Thoracic aorta (tissue), 2 donors: ENCODE measurements around the gene TMEM86B. TPM values are rescaled to one million over a fixed set of nuclear protein-coding genes. Genes with fewer than 3 reads are reported as not detected.
"Not testable (repeated sequence)": the region's sequence is repeated elsewhere in the genome, so short reads cannot be mapped to it uniquely, and the experiment has no call there.

Experiments
- ATAC-seq: fragments of 150-250 bp; one replicate; pipeline ENCODE4 v1.8.0; 2017; ENCODE audit warnings: low read depth; ENCODE audit not compliant: insufficient number of reproducible peaks, low FRiP score
- DNase-seq: peaks from one replicate; pipeline ENCODE4 v3.0.0-alpha.2; 2020; ENCODE audit warnings: low spot score
- H3K27ac ChIP-seq, 2 donors: fragments of 200-600 bp; sonication (generic); 1 replicate in 1 of 2; 2 replicates in 1 of 2; pipeline ENCODE4 v1.5.1; 2016; ENCODE audit warnings: mild to moderate bottlenecking in 2 of 2, moderate library complexity in 2 of 2
- H3K27me3 ChIP-seq: fragments of 200-600 bp; sonication (generic); replicated peaks from 2 replicates; pipeline ENCODE4 v1.6.0; 2016; ENCODE audit warnings: mild to moderate bottlenecking; ENCODE audit not compliant: insufficient read depth
- H3K36me3 ChIP-seq: fragments of 200-600 bp; sonication (generic); one replicate; pipeline ENCODE4 v1.5.1; 2016
- H3K4me1 ChIP-seq, 2 donors: fragments of 200-600 bp; sonication (generic); 1 replicate in 1 of 2; 2 replicates in 1 of 2; pipeline versions ENCODE4 v1.5.1 to v1.6.0; 2016; ENCODE audit warnings: low read depth in 2 of 2, mild to moderate bottlenecking in 1 of 2; ENCODE audit not compliant: control insufficient read depth in 1 of 2
- H3K4me3 ChIP-seq: fragments of 200-600 bp; sonication (generic); 2 replicates; pipeline ENCODE4 v1.5.1; 2016; ENCODE audit warnings: mild to moderate bottlenecking
- H3K9me3 ChIP-seq: fragments of 200-600 bp; sonication (generic); 2 replicates; pipeline ENCODE4 v1.5.1; 2016
- total RNA-seq, 2 donors: library from RNA; depleted of rRNA; stranded (reverse); fragments of >200 nt; gene quantifications; one replicate each; pipeline versions ENCODE4 v1.1.0 to v1.2.3, GENCODE V29; 2016
- TF ChIP-seq, protein P1 (sequence below): fragments of 200-600 bp; sonication (generic); IDR thresholded peaks from one replicate; pipeline ENCODE4 v1.5.1; 2019; ENCODE audit warnings: antibody characterized with exemption

Gene TMEM86B
- total RNA-seq, 2 donors from 2014 or later, result 2.4 to 4.8 TPM

DNA sequence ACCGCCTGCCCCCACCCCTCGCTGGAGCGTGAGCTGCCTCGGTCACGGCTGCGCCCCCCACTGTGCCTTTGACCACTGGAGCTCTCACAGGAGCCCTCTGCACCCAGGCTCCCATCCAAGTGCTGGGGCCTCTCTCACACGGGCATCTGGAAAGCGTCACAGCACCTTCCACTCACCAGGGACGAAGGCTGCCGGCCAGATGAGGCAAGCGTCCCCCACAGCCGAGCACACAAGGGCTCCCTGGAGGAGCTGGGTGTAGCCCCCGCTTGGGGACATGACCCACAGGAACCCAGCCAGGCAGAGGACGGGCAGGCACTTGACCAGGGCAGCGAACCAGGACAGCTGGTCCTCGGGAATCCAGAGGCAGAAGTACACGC is 560 bp downstream of the TMEM86B start:
- H3K36me3 ChIP-seq, result peaks cover 33% of the 10 kb centered on the region
- no peaks in the 10 kb centered on the region for H3K4me1 ChIP-seq
- DNase-seq (no peak), ATAC-seq (no peak)
- no peak overlapping the region for H3K27ac ChIP-seq
- H3K4me3 ChIP-seq, result no peak overlapping the region
- H3K9me3 ChIP-seq, result no peaks in the 10 kb centered on the region
- H3K27me3 ChIP-seq, result no peaks in the 10 kb centered on the region
- TF ChIP-seq, protein P1, sequence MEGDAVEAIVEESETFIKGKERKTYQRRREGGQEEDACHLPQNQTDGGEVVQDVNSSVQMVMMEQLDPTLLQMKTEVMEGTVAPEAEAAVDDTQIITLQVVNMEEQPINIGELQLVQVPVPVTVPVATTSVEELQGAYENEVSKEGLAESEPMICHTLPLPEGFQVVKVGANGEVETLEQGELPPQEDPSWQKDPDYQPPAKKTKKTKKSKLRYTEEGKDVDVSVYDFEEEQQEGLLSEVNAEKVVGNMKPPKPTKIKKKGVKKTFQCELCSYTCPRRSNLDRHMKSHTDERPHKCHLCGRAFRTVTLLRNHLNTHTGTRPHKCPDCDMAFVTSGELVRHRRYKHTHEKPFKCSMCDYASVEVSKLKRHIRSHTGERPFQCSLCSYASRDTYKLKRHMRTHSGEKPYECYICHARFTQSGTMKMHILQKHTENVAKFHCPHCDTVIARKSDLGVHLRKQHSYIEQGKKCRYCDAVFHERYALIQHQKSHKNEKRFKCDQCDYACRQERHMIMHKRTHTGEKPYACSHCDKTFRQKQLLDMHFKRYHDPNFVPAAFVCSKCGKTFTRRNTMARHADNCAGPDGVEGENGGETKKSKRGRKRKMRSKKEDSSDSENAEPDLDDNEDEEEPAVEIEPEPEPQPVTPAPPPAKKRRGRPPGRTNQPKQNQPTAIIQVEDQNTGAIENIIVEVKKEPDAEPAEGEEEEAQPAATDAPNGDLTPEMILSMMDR, result no peak

DNA sequence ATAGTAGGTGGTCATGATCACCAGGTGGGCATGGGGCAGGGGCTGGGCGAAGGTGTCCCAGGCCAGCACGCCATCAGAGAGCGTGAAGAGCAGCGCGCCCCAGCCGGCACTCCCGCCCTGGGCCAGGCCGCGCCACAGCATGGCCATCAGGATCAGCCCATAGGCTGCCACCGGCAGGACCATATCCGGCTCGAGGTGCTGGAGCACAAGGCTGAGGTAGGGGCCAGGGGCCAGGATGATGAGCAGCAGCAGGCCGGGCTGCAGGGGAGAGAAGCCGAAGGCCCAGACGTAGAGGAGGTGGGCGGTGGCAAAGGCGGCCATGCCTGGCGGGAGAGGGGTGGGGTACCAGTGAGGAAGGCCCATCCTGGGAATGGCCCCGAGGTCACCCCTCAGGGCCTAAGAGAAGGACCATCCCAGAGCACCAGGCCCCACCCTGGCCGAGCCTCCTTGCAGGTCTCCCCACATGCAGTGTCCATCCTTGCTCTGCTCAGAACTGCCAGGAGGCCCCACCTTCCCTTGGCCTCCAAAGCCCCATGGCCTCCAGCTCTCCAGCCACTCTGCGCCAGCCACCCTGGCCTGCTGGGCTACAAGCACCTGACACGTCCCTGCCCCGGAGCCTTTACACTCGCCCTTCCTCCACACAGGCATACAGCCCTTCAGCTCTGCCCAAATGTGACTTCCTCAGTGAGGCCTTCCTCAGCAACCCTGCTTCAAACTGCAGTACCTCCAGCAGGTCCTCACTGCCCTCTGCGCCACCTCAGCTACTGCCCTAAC is 1.1 kb downstream of the TMEM86B start:
- no peaks in the 10 kb centered on the region for H3K27me3 ChIP-seq
- H3K9me3 ChIP-seq, result no peaks in the 10 kb centered on the region
- H3K4me1 ChIP-seq, result no peaks in the 10 kb centered on the region
- H3K27ac ChIP-seq, result no peak overlapping the region
- TF ChIP-seq, protein P1, result no peak
- ATAC-seq (no peak), DNase-seq (no peak)
- H3K4me3 ChIP-seq, result no peak overlapping the region
- H3K36me3 ChIP-seq, result peaks cover 29% of the 10 kb centered on the region

DNA sequence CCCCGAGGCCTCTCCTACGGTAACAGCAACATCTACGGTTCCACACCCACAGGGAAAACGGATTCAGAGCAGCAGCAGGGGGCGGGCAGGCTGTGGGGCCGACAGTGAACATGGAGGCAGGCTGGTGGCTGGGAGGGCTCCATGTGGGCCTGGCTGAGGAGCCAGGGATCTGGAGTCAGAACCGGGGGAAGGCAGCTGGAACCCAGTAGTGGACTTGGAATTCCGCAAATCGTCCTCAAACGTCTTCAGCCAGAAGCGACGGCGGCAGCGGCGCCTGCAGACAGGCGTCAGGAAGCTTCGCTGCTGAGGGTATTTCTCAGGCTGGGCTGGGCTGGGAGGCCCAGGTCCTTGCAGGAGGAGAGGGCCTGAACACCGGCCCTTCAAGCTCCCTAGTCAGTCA is 1.8 kb downstream of the TMEM86B start:
- TF ChIP-seq, protein P1, result no peak
- Histone ChIP-seq H3K36me3 (peaks cover 23% of the 10 kb centered on the region), H3K27me3 (no peaks in the 10 kb centered on the region), H3K27ac (no peak overlapping the region), H3K4me1 (no peaks in the 10 kb centered on the region), H3K9me3 (no peaks in the 10 kb centered on the region), H3K4me3 (no peak overlapping the region)
- ATAC-seq (no peak), DNase-seq (no peak)

DNA sequence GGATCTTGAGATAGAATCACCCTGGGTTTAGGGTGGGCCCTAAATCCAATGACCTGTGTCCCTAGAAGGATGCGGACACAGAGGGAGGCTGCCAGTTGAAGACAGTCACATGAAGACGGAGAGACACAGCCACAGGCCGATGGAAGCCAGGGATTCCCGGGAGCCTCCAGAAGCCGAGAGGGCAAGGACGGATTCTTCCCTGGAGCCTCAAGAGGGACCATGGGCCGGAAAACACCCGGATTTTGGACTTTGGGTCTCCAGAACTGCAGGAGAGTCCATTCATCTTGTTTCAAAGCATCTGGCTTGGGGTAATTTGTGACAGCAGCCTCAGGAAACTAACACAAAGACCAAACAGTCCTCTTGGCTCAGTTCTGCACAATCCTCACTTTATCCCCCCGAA is 2.3 kb downstream of the TMEM86B start:
- H3K9me3 ChIP-seq, result no peaks in the 10 kb centered on the region
- peaks cover 18% of the 10 kb centered on the region for H3K36me3 ChIP-seq
- H3K4me1 ChIP-seq, result no peaks in the 10 kb centered on the region
- H3K27me3 ChIP-seq, result no peaks in the 10 kb centered on the region
- no peak for DNase-seq
- H3K4me3 ChIP-seq, result no peak overlapping the region
- no peak for ATAC-seq
- TF ChIP-seq, protein P1, result no peak
- no peak overlapping the region for H3K27ac ChIP-seq

DNA sequence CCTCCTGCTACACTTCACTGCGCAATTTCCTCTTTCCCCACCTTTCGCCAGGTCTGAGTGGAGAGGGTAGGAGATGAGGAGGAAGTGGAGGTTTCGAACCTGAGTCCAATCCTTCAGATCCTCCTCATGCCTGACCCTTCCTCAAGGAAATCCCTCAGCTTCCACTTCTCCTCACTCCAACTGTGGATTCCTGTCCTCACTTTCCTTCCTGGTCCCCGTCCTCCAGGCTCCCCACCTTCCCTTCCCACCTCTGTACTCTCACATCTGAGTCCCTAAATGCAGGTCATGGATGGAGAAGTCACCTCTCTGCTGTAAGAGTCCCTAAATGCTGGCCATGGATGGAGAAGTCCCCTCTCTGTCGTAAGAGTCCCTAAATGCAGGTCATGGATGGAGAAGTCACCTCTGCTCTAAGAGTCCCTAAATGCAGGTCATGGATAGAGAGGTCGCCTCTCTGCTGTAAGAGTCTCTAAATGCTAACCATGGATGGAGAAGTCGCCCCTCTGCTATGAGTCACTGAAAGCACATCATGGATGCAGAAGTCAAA is 3.1 kb downstream of the TMEM86B start:
- ATAC-seq, result no peak
- no peaks in the 10 kb centered on the region for H3K27me3 ChIP-seq
- H3K4me1 ChIP-seq, result no peaks in the 10 kb centered on the region
- no peak overlapping the region for H3K4me3 ChIP-seq
- no peak for DNase-seq
- TF ChIP-seq, protein P1, result no peak
- peaks cover 12% of the 10 kb centered on the region for H3K36me3 ChIP-seq
- H3K9me3 ChIP-seq, result no peaks in the 10 kb centered on the region
- H3K27ac ChIP-seq, result no peak overlapping the region

DNA sequence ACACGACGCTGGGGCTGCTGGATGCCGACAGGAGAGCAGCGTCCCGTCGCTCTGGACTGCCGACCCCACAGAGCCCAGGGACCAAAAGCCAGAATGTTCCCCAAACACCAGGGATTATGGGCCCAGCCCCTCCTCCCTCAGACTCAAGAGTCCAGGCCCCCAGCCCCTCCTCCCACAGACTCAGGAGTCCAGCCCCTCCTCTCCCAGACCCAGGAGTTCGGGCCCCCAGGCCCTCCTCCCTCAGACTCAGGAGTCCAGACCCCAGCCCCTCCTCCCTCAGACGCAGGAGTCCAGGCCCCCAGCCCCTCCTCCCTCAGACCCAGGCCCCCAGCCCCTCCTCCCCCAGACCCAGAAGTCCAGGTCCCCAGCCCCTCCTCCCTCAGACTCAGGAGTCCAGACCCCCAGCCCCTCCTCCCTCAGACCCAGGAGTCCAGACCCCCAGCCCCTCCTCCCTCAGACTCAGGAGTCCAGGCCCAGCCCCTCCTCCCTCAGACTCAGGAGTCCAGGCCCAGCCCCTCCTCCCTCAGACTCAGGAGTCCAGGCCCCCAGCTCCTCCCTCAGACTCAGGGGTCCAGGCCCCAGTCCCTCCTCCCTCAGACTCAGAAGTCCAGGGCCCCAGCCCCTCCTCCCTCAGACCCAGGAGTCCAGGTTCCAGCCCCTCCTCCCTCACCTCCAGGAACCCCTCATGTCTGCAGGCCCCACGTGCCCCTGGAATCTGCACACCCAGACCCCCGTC is 3.7 kb downstream of the TMEM86B start:
- H3K4me1 ChIP-seq, DNase-seq, H3K36me3 ChIP-seq, H3K27me3 ChIP-seq, ATAC-seq, H3K27ac ChIP-seq, H3K9me3 ChIP-seq, H3K4me3 ChIP-seq: not testable (repeated sequence)
